GM21619 (cell line): ENCODE measurements around the gene PFDN2.
"Not testable (repeated sequence)": the region's sequence is repeated elsewhere in the genome, so short reads cannot be mapped to it uniquely, and the experiment has no call there.

Source experiments
- ATAC-seq: cut with Tn5 transposase; IDR thresholded peaks from one replicate; pipeline ENCODE4 v1.9.1; 2021; ENCODE audit not compliant: unreplicated experiment

Gene PFDN2

DNA sequence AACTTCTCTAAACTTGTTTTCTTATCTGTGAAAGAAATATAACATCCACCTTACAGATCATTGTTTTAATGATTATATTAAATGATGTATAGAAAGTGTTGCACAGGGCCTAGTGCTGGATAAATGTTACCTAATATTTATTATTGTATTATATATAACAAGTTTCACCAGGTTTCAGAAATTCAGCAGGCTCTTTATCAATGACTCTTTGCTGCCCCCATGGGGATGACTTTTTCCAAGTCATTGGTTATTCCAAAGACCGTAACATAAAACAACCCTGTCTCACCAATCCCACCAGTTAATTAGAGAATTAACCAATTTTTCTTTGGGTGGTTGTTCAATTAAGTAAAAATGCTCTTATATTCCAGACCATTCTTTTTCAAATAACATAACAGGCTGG, 21.9 kb upstream of the PFDN2 start:
- ATAC-seq: no peak

DNA sequence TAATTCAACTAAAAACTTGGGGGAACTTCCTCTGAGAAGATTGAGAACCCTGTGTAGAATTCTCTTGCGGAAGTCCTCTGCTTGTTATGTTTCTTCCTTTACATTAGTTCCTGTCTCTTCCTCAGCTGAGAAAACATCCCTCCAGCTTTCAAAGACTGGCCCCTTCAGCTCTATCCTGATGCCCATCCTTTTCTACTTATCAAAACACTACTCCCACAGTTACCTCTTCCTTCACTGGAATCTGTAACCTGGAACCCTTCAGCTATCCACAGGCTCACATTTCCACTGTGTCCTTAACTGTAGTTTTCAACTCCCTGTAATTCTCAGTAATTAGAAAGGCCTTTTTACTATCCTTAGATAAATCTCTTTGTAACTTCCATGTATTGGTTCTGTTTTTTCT, 20.6 kb upstream of the PFDN2 start:
- ATAC-seq: no peak

DNA sequence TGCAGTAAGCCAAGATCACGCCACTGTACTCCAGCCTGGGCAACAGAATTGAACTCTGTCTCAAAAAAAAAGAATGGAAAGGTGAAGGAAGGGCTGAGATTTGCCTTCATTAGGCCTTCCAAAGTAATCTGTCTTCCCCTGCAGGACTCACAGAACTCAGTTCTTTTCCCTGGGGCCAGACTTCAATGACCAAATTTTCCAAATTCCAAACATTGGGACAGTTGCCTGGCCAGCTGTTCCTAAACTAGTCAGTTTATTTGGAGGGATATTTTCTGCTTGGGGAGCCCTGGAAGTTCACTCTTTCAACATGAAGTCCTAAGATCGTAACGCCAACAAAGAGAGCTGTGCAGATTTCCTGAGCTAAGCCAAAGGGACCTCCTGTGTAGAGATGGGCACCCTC, 20.0 kb upstream of the PFDN2 start:
- ATAC-seq: no peak

DNA sequence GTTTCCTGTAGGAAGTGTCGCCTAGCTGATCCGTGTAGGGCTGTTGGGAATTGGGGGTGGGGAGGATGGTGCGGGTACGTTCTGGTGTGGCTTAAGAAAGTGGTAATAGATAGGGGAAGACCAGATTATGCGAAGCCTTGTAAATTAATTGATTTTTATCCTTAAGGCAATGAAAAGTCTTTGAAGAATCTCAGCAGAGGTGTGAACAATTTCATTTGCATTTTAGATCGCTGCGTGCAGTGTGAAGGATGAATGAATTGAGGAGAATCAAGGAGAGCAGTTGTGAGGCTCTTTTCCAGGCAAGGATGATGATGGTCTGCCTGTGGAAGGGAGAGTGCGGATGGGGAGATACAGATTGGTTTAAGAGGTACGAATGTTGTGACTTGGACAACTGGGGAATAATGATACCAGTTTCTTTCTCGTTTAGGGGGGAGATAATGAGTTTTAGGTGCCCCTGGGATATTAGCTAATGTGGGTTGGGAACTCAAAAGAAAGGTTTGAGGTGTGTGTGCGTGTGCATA, 15.4 kb upstream of the PFDN2 start:
- ATAC-seq: no peak

DNA sequence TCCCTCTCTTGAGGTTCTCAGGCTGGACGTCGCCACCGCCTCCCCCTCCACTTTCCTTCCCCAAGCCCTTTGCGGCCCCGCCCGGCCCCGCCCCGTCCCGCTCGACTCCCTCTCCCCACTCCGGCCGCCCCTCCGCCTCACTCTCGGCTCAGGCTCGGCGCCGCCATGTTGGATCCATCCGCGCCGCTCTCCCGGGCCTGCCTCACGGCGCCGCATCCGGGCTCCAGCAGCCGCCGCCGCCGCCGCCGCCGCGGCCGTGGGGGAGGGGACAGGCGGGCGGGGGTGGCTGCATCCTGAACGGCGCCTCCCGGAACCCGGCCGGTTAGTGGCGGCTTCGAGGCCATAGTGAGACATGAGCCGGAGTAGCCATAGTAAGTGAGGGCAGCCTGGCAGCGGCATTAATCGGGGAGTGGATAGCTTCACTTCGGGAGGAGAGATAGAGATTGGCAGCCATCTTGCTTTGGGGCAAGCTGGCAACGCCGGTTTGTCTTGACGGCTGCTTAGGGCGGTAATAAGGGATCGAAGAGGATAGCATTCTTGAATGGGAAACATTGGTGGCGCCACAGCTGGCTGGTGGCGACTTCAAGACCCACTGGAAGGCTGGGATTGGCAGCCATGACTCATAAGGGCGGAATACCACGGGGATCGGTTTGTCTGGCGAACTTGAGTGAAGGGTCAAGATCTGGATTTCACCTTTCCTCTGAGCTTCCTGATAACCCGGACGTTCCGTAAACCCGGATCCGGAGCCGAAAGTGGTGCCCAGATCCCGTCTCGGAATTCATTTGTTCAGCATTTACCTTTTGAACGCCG, 14.8 kb upstream of the PFDN2 start, which contains the start of gene DEDD:
Gene DEDD (minus strand): TSS at position 258 of the 810 bp plus-strand sequence. CDS start 8,205 bp downstream, outside the sequence.
- ATAC-seq: peak; percentile 93

DNA sequence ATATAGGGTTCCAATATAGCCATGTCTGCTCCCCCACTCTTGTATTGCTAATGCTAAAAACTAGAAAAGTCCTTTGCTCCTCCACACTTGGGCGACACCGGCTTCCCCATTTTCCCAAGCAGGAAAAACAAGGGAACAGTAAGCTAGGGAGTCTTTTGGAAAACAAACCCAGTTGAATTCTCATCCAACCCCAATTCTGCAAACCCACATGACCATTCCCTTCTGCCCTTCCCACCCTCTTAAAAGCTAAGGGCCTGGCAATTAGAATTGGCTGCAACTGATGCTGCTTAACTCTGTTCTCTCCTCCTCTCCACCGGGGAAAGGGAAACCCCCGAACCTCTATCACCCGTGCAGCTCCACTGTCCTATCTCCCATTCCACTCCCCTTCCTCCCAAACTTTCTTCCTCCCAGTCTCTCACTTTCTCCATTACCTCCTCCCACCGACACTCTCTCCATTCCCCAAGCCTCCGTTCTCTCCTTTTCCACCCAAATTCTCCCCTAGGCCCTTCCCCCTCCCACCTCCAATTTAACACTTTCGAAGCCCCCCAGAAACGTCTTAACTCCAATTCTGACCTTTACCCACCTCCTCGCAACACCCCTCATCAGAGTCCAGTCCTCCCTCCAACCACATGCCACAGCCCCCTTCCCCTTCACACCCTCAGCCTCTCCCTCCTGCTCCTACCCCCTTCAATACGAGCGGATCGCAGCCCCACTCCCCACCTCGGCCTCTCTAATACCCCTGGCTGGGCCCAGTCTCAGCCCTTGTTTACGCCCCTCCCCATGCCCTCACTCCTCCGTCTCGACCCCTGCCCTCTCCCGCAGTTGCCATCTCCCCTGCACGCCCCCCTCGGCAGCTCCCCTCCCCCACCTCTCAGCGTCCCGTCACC, 13.9 kb upstream of the PFDN2 start:
- ATAC-seq: no peak

DNA sequence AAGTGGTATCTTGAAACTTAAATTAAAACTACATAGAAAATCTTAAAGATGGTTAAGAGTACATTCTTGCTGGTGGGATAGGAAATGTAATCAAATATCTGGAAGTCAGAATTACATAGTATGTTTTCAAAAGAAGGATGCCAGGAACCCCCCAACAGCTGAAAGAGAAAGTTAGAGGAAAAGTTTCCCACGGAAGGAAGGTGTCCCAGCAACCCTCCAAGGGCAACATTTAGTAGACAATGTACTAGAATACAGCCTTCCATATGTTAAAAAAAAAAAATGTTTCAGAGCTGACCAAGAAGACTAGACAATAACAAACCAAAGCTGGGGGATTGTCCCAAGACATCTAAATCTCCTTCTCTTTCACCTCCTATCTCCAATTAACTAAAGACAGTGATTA, 12.4 kb upstream of the PFDN2 start:
- ATAC-seq: no peak

DNA sequence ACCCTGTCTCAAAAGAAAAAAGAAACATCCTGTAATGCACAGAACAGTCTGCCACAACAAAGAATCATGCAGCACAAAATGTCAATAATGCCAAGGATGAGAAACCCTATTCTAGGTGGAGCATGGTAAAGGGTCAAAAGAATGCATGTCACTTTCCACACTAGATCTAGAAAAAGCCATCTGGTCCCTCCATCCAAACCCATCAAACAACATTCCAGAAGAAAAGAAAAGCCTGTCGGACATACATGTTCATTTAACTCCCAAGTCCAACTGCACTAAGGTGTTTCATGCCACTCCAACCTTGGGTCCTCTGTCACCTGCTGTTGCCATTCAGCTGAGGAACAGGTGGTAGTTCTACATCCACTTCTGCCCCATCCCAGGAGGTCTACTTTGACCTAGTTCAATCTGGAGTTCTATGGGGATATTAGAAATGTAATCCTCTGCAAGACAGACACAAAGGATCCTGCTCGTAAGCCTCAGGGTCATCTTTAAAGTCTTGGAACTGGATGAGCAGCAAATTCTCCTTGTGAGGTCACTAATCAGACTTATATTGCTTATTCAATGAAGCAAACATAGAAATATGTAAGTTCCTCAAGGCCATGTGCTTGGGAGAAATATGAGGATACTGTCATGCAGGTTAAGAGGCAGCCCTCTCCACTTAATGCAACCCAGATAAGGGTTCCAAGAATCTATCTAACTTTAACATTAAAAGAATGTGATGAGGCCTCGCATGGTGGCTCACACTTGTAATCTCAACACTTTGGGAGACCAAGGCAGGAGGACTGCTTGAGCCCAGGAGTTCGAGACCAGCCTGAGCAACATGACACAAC, 11.0 kb upstream of the PFDN2 start:
- ATAC-seq: no peak

DNA sequence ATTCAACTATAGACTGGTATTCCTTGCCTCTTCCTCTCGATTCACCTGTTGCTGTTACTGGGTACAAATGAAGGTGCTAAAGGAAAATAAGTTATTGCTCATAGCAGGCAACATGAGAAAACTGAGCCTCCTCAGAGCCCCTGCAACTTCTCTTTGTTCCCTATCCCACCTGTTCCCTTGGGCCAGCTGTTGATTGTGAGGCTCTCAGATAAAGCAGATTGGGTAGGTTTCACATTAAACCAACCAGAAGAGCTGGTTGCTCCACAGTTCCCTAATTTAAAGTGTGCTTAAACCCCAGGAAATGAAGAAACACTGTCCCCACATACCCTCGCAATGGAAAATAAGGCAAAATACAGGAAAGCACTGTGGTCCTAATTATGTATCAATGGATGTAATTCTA, 9.8 kb upstream of the PFDN2 start:
- ATAC-seq: no peak

DNA sequence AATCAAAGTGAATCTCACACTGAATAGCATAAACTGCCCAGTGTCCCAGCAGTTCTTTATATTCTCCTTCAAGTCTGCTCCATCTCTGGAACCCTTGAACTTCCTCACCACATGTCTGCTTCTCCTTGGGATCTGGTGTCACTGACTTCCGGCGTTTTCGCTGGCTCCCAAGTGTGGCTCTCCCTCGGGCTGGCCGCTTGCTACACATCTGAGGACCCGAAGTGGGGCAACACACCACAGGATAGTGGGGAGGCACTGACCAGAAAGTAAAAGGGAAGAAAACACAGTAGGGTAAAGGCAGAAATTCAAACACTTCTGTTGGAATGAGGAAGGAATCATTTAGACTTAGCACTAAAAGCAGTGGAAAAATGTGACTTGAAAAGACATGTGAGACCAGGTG, 5.1 kb upstream of the PFDN2 start:
- no peak for ATAC-seq

DNA sequence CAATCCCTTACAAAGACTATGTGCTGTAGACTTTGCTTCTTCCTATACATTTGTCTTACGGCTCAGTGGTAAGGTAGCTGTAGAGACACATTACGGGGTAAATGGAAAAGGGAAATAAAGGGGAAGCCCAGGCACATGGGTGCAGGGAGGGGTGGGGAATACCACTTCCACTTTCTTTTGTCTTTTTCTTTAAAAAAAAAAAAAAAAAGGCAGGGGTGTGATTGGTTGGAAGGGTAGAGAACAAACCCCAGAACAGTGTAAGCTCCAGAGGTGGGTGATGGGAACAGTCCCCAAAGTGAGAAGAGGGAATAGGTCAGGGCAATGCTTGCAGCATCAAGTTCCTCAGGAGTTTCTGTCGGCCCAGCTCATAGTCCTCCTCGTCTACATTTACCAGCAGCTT, 4.0 kb upstream of the PFDN2 start:
- ATAC-seq: no peak

DNA sequence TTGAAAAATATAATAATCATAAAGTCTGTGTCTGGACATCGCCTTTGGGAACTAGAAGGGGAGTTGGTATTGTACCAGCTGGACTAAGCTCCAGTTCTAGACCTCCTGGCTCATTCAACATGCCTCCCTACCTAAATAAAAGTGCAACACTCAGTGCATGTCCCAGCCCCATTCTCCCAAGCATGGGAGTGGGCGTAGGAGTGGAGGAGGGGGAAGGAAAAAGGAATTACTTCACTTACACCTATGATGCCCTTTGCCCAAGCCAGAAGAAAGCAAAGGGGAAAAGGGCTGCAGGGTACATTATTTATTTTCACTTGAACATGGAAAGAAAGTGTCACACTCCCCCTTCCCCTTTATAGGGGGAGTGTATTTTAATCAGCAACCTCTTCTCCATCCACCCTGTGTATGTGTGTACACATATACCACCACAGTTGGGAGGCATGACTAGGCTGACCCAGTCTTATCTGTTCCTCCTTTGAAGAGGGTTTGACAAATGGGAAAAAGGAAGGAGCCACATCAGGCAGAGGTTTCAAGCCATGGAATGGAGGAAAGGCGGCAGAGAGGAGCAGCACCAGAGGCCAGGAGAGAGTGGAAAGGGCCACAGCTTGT, 3.3 kb upstream of the PFDN2 start:
- ATAC-seq: no peak

DNA sequence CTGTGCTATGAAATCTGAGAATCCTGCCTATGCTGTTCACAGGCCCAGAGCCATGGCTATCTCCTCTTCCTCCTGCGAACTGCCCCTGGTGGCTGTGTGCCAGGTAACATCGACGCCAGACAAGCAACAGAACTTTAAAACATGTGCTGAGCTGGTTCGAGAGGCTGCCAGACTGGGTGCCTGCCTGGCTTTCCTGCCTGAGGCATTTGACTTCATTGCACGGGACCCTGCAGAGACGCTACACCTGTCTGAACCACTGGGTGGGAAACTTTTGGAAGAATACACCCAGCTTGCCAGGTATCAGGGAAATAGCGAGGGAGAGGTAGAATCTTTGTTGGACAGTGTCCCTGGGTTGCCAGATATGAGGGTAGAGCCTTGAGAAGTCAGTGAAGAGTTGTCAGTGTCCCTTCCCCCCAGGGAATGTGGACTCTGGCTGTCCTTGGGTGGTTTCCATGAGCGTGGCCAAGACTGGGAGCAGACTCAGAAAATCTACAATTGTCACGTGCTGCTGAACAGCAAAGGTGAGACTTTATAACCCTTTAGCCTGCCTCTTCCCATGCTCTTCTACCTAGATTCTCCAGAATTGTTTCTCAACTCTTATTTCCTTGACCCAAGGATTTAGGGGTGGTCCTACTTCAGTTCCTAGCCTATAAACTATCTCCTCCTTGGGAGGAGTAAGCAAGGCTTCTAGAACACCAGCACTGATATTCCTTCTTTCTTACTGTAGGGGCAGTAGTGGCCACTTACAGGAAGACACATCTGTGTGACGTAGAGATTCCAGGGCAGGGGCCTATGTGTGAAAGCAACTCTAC, 1.5 kb upstream of the PFDN2 start:
- peak; percentile 41 for ATAC-seq

DNA sequence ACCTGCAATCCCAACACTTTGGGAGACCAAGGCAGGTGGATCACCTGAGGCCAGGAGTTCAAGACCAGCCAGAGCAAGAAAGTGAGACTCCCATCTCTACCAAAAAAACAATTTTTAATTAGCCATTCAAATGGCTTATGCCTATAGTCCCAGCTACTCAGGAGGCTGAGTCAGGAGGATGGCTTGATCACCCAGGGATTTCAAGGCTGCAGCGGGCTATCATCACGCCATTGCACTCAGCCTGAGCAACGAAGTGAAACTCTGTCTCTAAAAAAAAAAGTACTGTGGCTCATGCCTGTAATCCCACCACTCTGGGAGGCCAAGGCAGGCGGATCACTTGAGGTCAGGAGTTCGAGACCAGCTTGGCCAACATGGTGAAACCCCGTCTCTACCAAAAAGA, 1.9 kb downstream of the PFDN2 start:
- ATAC-seq: not testable (repeated sequence)

DNA sequence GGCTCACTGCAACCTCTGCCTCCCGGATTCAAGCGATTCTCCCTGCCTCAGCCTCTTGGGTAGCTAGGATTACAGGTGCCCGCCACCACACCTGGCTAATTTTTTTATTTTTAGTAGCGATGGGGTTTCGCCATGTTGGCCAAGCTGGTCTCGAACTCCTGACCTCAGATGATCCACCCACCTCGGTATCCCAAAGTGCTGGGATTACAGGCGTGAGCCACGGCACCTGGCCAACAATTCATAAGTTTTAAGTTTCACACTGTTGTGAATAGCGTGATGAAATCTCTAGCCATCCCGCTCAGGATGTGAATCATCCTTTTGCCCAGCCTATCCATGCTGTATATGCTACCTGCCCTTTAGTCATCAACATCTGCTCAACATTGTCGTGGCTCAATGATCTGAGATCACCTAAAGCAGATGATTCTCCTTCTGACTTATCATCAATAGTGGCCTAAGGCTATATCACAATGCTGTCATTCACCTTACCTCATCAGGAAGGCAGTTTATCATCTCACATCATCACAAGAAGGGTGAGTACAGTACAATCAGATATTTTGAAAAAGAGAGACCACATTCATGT, 2.6 kb downstream of the PFDN2 start:
- no peak for ATAC-seq

DNA sequence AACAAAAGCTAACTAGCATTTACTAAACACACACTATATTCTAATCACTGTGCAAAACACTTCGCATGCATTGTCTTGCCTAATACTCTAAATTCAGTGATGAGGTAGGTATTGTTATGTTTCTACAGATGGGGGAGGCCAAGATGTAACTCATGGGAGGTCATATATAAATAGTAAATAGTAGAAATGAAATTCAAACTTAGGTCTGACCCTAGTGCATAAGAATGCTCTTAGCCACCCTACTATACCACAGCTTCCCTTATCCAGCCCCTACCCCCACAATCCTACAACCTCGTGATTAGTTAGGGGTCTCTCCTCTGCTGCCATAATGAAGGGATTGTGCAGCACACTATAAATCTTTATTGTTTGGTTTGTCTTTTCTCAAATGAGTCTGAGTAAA, 3.3 kb downstream of the PFDN2 start:
- ATAC-seq: no peak

DNA sequence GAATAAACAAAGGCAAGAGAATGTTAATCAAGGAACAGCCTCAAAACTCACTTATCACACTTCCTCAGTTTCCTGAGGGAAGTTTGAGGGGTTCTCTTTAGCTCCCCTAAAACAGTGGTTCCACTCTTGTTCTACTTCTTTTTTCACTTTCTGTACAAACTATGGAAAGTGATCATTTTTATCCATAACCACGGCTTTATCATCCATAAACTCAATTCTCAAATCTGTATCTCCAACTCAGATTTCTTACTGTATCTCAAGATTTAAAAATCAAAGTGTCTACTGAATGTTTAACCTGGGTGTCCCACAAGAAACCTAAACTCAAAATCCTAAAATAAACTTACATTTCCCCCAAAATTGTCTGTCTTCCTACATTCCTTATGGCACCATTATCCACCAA, 3.9 kb downstream of the PFDN2 start:
- no peak for ATAC-seq

DNA sequence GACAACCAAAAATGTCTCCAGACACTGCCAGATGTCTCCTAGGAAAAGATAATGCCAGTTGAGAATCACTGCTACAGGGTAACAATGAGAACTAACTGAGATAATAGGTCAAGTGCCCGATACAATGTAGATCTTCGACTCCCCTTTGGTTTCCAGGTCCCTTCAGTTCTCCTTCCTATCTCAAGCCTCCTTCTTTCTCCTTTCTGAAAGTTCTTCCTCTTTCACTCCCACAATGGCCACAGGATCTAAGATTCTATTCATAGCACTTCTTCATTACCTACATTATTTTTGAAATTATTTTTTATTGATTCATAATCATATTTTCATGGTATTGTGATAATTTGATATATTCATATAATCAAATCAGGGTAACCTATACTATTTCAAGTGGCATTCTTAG, 6.3 kb downstream of the PFDN2 start:
- no peak for ATAC-seq

DNA sequence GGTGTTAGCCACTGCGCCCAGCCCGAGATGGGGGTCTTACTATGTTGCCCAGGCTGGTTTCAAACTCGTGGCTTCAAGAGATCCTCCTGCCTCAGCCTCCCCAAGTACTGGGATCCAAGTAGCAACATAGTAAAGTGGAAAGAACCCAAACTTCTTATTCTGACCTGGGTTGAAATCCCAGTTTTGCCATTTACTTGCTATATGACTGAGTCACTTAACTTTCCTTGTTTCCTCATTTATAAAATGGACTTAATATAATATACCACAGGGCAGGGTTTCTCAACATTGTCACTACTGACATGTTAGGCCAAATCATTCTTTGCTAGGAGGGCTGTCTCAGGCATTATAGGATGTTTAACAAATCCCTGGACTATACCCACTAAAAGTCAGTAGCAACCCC, 6.7 kb downstream of the PFDN2 start:
- no peak for ATAC-seq
